Mononuclear cell (primary cell): ENCODE results near the gene TBC1D9. TPM values are rescaled to one million over a fixed set of nuclear protein-coding genes. Genes with fewer than 3 reads are reported as not detected.

Experiments
- H3K27me3 ChIP-seq: 2 replicates; pipeline ENCODE4 v1.6.0; 2011; ENCODE audit warnings: low read length, control low read depth; ENCODE audit not compliant: insufficient read depth
- H3K4me1 ChIP-seq: 2 replicates; pipeline ENCODE4 v1.5.1; 2011; ENCODE audit warnings: mild to moderate bottlenecking, low read length, control low read depth; ENCODE audit not compliant: insufficient read depth
- H3K4me3 ChIP-seq: 2 replicates; pipeline ENCODE4 v1.5.1; 2011; ENCODE audit warnings: mild to moderate bottlenecking, low read length, moderate library complexity
- H3K9me3 ChIP-seq: 2 replicates; pipeline ENCODE4 v1.5.1; 2011; ENCODE audit warnings: low read depth, mild to moderate bottlenecking, control low read depth, low read length
- total RNA-seq: library from RNA; depleted of rRNA; stranded (reverse); fragments of >200 nt; gene quantifications from one replicate; pipeline ENCODE4 v1.2.3, GENCODE V29; 2012

The TBC1D9 gene
- total RNA-seq, 1 donor: 8.7 TPM

- no peaks in the 10 kb centered on the region for H3K9me3 ChIP-seq
Observed at GRCh38 chr4:140571620-140572019, 184.6 kb downstream of the TBC1D9 start.

More at GRCh38 chr4:140571620-140572019, 184.6 kb downstream of the TBC1D9 start:
- Histone ChIP-seq H3K4me1 (peaks cover 19% of the 10 kb centered on the region), H3K4me3 (no peak overlapping the region), H3K27me3 (peaks cover 65% of the 10 kb centered on the region)

Other genes with a start within 250 kb of the TBC1D9 start
- gene ELMOD2, start 232.2 kb downstream of the TBC1D9 start, total RNA-seq: 11.2 TPM
- gene UCP1, start 187.4 kb downstream of the TBC1D9 start, total RNA-seq: not detected